ENCODE measurements around the gene APEH.

Gene APEH

GRCh38 chr3:49639551-49639950, 34.6 kb upstream of the APEH start:
- H3K9ac ChIP-seq (ENCODE audit: low read depth, low read length) = no peak overlapping the region
- no peaks in the 10 kb centered on the region for H3K36me3 ChIP-seq (ENCODE audit: control insufficient read depth, insufficient read depth, low read length)
- H3K9me3 ChIP-seq (ENCODE audit: control insufficient read depth, insufficient read depth, low read length) = no peaks in the 10 kb centered on the region
- H3K27me3 ChIP-seq (ENCODE audit: control insufficient read depth, insufficient read depth, low read length) = no peaks in the 10 kb centered on the region
- H3K4me1 ChIP-seq (ENCODE audit: control insufficient read depth, insufficient read depth, low read length) = no peaks in the 10 kb centered on the region
- no peak overlapping the region for H3K4me3 ChIP-seq (ENCODE audit: low read depth, low read length)

DNA sequence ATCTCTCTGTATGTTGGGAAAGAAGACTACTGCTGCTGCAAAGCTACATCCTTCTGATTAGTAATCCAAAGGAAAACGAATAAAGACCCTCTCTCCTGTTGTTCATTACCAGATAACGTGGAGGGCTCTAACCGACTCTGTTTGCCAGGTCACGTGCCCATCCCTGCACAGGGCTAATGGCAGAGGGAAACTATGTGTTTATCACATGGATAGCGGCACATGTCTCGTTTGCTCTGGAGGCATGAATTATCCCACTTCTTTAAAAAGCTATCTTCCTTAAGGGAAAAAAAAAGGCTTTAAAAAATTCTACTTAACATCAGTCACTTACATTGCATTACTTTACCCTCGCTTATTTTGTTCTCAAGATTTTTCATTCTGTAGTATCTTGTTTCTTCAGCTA, 32.9 kb upstream of the APEH start:
- no peaks in the 10 kb centered on the region for H3K36me3 ChIP-seq (ENCODE audit: control insufficient read depth, insufficient read depth, low read length)
- H3K4me3 ChIP-seq (ENCODE audit: low read depth, low read length) = no peak overlapping the region
- H3K4me1 ChIP-seq (ENCODE audit: control insufficient read depth, insufficient read depth, low read length) = no peaks in the 10 kb centered on the region
- no peaks in the 10 kb centered on the region for H3K27me3 ChIP-seq (ENCODE audit: control insufficient read depth, insufficient read depth, low read length)
- H3K9me3 ChIP-seq (ENCODE audit: control insufficient read depth, insufficient read depth, low read length) = no peaks in the 10 kb centered on the region
- H3K9ac ChIP-seq (ENCODE audit: low read depth, low read length) = no peak overlapping the region

- Histone ChIP-seq H3K4me3 (ENCODE audit: low read depth, low read length) (no peak overlapping the region), H3K9ac (ENCODE audit: low read depth, low read length) (no peak overlapping the region), H3K27me3 (ENCODE audit: control insufficient read depth, insufficient read depth, low read length) (no peaks in the 10 kb centered on the region), H3K4me1 (ENCODE audit: control insufficient read depth, insufficient read depth, low read length) (no peaks in the 10 kb centered on the region), H3K9me3 (ENCODE audit: control insufficient read depth, insufficient read depth, low read length) (no peaks in the 10 kb centered on the region), H3K36me3 (ENCODE audit: control insufficient read depth, insufficient read depth, low read length) (no peaks in the 10 kb centered on the region)
Observed at GRCh38 chr3:49641921-49642707, 32.0 kb upstream of the APEH start.

- Histone ChIP-seq H3K9ac (ENCODE audit: low read depth, low read length) (no peak overlapping the region), H3K36me3 (ENCODE audit: control insufficient read depth, insufficient read depth, low read length) (no peaks in the 10 kb centered on the region), H3K4me3 (ENCODE audit: low read depth, low read length) (no peak overlapping the region), H3K4me1 (ENCODE audit: control insufficient read depth, insufficient read depth, low read length) (no peaks in the 10 kb centered on the region), H3K27me3 (ENCODE audit: control insufficient read depth, insufficient read depth, low read length) (no peaks in the 10 kb centered on the region), H3K9me3 (ENCODE audit: control insufficient read depth, insufficient read depth, low read length) (no peaks in the 10 kb centered on the region)
Observed at GRCh38 chr3:49642708-49643145, 31.4 kb upstream of the APEH start.

DNA sequence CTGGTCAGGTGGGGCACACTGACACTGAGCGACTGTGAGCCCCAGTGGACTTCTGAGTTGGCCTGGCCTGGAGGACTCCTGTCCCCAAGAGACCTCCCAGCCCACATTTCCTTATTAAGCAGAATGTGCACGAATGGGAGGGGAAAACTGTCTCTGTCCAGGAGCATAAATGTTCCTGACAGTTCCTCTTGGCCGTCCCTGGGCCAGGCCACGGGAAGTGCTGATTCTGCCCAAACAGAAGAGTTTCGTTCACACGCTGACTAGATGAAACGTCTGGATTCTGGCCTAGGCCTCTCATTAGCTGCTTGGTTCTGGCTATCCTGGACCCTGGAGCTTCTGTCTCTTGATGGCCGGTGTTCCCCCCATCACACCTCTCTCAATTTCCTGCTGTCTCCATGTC, 29.5 kb upstream of the APEH start:
- H3K4me3 ChIP-seq (ENCODE audit: low read depth, low read length) = no peak overlapping the region
- no peaks in the 10 kb centered on the region for H3K36me3 ChIP-seq (ENCODE audit: control insufficient read depth, insufficient read depth, low read length)
- H3K9ac ChIP-seq (ENCODE audit: low read depth, low read length) = no peak overlapping the region
- no peaks in the 10 kb centered on the region for H3K9me3 ChIP-seq (ENCODE audit: control insufficient read depth, insufficient read depth, low read length)
- H3K4me1 ChIP-seq (ENCODE audit: control insufficient read depth, insufficient read depth, low read length) = no peaks in the 10 kb centered on the region
- H3K27me3 ChIP-seq (ENCODE audit: control insufficient read depth, insufficient read depth, low read length) = no peaks in the 10 kb centered on the region

DNA sequence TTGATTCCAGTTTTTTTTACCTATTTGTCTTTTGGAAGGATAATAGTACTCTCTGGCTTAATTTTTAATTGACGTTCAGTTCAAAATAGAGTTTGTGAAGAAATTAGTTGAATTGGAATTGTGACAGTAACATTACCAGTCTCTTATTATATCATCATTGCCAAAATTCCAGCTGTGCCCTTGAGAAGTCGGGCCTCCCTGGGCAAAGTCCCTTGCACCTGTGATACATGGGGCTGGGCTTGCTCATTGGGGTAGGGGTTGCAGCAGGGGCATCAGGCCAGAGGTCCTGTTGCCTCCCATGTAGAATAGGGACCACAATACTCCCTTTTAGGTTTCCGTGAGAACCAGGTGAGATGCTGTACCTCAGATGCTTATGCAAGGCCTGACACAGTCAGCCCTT, 27.9 kb upstream of the APEH start:
- no peaks in the 10 kb centered on the region for H3K36me3 ChIP-seq (ENCODE audit: control insufficient read depth, insufficient read depth, low read length)
- no peaks in the 10 kb centered on the region for H3K4me1 ChIP-seq (ENCODE audit: control insufficient read depth, insufficient read depth, low read length)
- H3K4me3 ChIP-seq (ENCODE audit: low read depth, low read length) = no peak overlapping the region
- no peaks in the 10 kb centered on the region for H3K9me3 ChIP-seq (ENCODE audit: control insufficient read depth, insufficient read depth, low read length)
- no peak overlapping the region for H3K9ac ChIP-seq (ENCODE audit: low read depth, low read length)
- no peaks in the 10 kb centered on the region for H3K27me3 ChIP-seq (ENCODE audit: control insufficient read depth, insufficient read depth, low read length)

GRCh38 chr3:49647741-49648140, 26.4 kb upstream of the APEH start:
- no peak overlapping the region for H3K9ac ChIP-seq (ENCODE audit: low read depth, low read length)
- H3K9me3 ChIP-seq (ENCODE audit: control insufficient read depth, insufficient read depth, low read length) = no peaks in the 10 kb centered on the region

GRCh38 chr3:49648354-49649019, 25.7 kb upstream of the APEH start:
- H3K36me3 ChIP-seq (ENCODE audit: control insufficient read depth, insufficient read depth, low read length) = no peaks in the 10 kb centered on the region
- no peaks in the 10 kb centered on the region for H3K4me1 ChIP-seq (ENCODE audit: control insufficient read depth, insufficient read depth, low read length)
- H3K27me3 ChIP-seq (ENCODE audit: control insufficient read depth, insufficient read depth, low read length) = no peaks in the 10 kb centered on the region
- no peak overlapping the region for H3K4me3 ChIP-seq (ENCODE audit: low read depth, low read length)
- no peak overlapping the region for H3K9ac ChIP-seq (ENCODE audit: low read depth, low read length)
- H3K9me3 ChIP-seq (ENCODE audit: control insufficient read depth, insufficient read depth, low read length) = no peaks in the 10 kb centered on the region

More at GRCh38 chr3:49647741-49648140, 26.4 kb upstream of the APEH start:
- H3K4me1 ChIP-seq (ENCODE audit: control insufficient read depth, insufficient read depth, low read length) = no peaks in the 10 kb centered on the region
- H3K27me3 ChIP-seq (ENCODE audit: control insufficient read depth, insufficient read depth, low read length) = no peaks in the 10 kb centered on the region
- no peaks in the 10 kb centered on the region for H3K36me3 ChIP-seq (ENCODE audit: control insufficient read depth, insufficient read depth, low read length)
- no peak overlapping the region for H3K4me3 ChIP-seq (ENCODE audit: low read depth, low read length)

- no peaks in the 10 kb centered on the region for H3K9me3 ChIP-seq (ENCODE audit: control insufficient read depth, insufficient read depth, low read length)
- H3K4me1 ChIP-seq (ENCODE audit: control insufficient read depth, insufficient read depth, low read length) = no peaks in the 10 kb centered on the region
- no peaks in the 10 kb centered on the region for H3K36me3 ChIP-seq (ENCODE audit: control insufficient read depth, insufficient read depth, low read length)
- H3K27me3 ChIP-seq (ENCODE audit: control insufficient read depth, insufficient read depth, low read length) = no peaks in the 10 kb centered on the region
- H3K9ac ChIP-seq (ENCODE audit: low read depth, low read length) = no peak overlapping the region
- no peak overlapping the region for H3K4me3 ChIP-seq (ENCODE audit: low read depth, low read length)
Observed at GRCh38 chr3:49649576-49649975, 24.6 kb upstream of the APEH start.

DNA sequence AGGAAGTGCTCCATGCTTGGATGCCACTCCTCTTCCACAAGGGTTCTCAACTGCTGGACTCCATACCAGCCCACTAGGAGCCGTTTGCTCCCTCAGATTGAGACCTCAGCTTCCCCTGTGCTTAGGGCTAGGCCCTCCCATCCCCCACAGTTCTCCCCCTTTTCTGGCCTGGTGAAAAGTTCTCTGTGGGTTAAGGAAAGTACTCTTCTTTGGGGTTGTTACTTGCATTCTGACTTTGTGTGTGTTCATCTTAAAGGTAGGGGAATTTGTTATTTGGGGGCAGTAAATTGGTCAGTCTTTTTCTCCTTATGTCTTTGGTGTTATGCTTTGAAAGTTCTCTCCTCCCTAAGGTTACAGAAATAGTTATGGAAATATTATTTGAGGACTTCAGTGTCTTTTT, 24.0 kb upstream of the APEH start:
- Histone ChIP-seq H3K9ac (ENCODE audit: low read depth, low read length) (no peak overlapping the region), H3K27me3 (ENCODE audit: control insufficient read depth, insufficient read depth, low read length) (no peaks in the 10 kb centered on the region), H3K36me3 (ENCODE audit: control insufficient read depth, insufficient read depth, low read length) (no peaks in the 10 kb centered on the region), H3K4me3 (ENCODE audit: low read depth, low read length) (no peak overlapping the region), H3K9me3 (ENCODE audit: control insufficient read depth, insufficient read depth, low read length) (no peaks in the 10 kb centered on the region), H3K4me1 (ENCODE audit: control insufficient read depth, insufficient read depth, low read length) (no peaks in the 10 kb centered on the region)

DNA sequence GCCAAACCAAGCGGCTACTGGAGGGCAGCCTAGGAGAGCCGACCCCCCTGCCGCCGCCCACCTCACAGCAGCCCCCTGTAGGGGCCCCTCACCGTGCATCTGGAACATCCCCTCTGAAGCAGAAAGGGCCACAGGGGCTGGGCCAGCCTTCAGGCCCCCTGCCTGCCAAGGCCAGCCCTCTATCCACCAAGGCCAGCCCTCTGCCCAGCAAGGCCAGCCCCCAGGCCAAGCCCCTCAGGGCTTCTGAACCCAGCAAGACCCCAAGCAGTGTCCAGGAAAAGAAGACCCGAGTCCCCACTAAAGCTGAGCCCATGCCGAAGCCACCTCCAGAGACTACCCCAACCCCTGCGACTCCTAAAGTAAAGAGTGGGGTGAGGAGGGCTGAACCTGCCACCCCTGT, 23.5 kb upstream of the APEH start:
- no peaks in the 10 kb centered on the region for H3K27me3 ChIP-seq (ENCODE audit: control insufficient read depth, insufficient read depth, low read length)
- no peaks in the 10 kb centered on the region for H3K36me3 ChIP-seq (ENCODE audit: control insufficient read depth, insufficient read depth, low read length)
- H3K4me3 ChIP-seq (ENCODE audit: low read depth, low read length) = no peak overlapping the region
- H3K4me1 ChIP-seq (ENCODE audit: control insufficient read depth, insufficient read depth, low read length) = no peaks in the 10 kb centered on the region
- H3K9me3 ChIP-seq (ENCODE audit: control insufficient read depth, insufficient read depth, low read length) = no peaks in the 10 kb centered on the region
- H3K9ac ChIP-seq (ENCODE audit: low read depth, low read length) = no peak overlapping the region

- Histone ChIP-seq H3K4me3 (ENCODE audit: low read depth, low read length) (no peak overlapping the region), H3K9ac (ENCODE audit: low read depth, low read length) (no peak overlapping the region), H3K36me3 (ENCODE audit: control insufficient read depth, insufficient read depth, low read length) (no peaks in the 10 kb centered on the region), H3K9me3 (ENCODE audit: control insufficient read depth, insufficient read depth, low read length) (no peaks in the 10 kb centered on the region), H3K4me1 (ENCODE audit: control insufficient read depth, insufficient read depth, low read length) (no peaks in the 10 kb centered on the region), H3K27me3 (ENCODE audit: control insufficient read depth, insufficient read depth, low read length) (no peaks in the 10 kb centered on the region)
Observed at GRCh38 chr3:49652218-49652902, 21.8 kb upstream of the APEH start.

All from iPS-15b (cell line).